ENCODE measurements around the gene CNTLN. TPM values are rescaled to one million over a fixed set of nuclear protein-coding genes. Genes with fewer than 3 reads are reported as not detected.
A peak's percentile ranks its signal among the peaks of the same experiment; 100 is the strongest.

CNTLN gene
- polyA plus RNA-seq, 2 of the 4 experiments (the other 2 are of a cell fraction): 8.5 to 11.9 TPM

GRCh38 chr9:17134396-17135294 lies at the start of gene CNTLN (continued):
- TF ChIP-seq REST (IDR thresholded peaks at IDR 0.05) (0 out of 2 replicates have a peak, but pooled peaks have one; percentile 19), PHF8 (IDR thresholded peaks at IDR 0.05; ENCODE audit: borderline replicate concordance, low read depth) (peak; percentile 89; the same call in 1 of the 2 replicates), ATOH8 (CRISPR knock-in tag; IDR thresholded peaks at IDR 0.05; ENCODE audit: low read depth) (peak; percentile 74; the same call in 1 of the 2 replicates), TP53 (CRISPR knock-in tag; IDR thresholded peaks at IDR 0.05) (peak; percentile 89), FOXS1 (CRISPR knock-in tag; IDR thresholded peaks at IDR 0.05) (no peak), CTCF (IDR thresholded peaks at IDR 0.05) (no peak), HEYL (CRISPR knock-in tag; IDR thresholded peaks at IDR 0.05) (no peak), JUNB (IDR thresholded peaks at IDR 0.05) (no peak)

- ATAC-seq: no peak
- WGBS (ENCODE audit: missing lambda C conversion rate): 81% methylated on average over 5 of the region's 5 CpGs
- Histone ChIP-seq H3K4me2 (no peak overlapping the region), H3K9me3 (no peaks in the 10 kb centered on the region), H3K4me1 (no peaks in the 10 kb centered on the region), H3K4me3 (no peak overlapping the region), H3K27ac (no peak overlapping the region)
- FAIRE-seq: no peak
- CTCF ChIA-PET: interaction anchor here (0.6 kb wide), 1 partner anchor 299 kb away, joined by 4 read pairs; no protein-coding TSS in a partner anchor
- POLR2A ChIA-PET: no interaction called here
- TF ChIP-seq EP300 (IDR thresholded peaks at IDR 0.05): no peak
- no peak for TF ChIP-seq ATOH8 (CRISPR knock-in tag; IDR thresholded peaks at IDR 0.05; ENCODE audit: low read depth)
- TF ChIP-seq HOXB5 (CRISPR knock-in tag; IDR thresholded peaks at IDR 0.05): no peak
- TF ChIP-seq NFE2L2 (conservative IDR thresholded peaks at IDR 0.05; ENCODE audit: low read length): no peak
- TF ChIP-seq RNF2 (IDR thresholded peaks at IDR 0.05; ENCODE audit: borderline replicate concordance, low read depth): no peak
- no peak for TF ChIP-seq HEYL (CRISPR knock-in tag; IDR thresholded peaks at IDR 0.05)
- no peak for TF ChIP-seq HES2 (IDR thresholded peaks at IDR 0.05)
- no peak for TF ChIP-seq ESRRA (IDR thresholded peaks at IDR 0.05; ENCODE audit: borderline replicate concordance, low read length)
- no peak for TF ChIP-seq CHD4 (IDR thresholded peaks at IDR 0.05; ENCODE audit: borderline replicate concordance)
- DNase-seq (ENCODE audit: low read depth in 1 of 2, low spot score in 1 of 2): no peak
Measured at GRCh38 chr9:17088566-17088965, 46.3 kb upstream of the CNTLN start.
